Tibial artery (tissue), 4 donors: ENCODE measurements around the gene CNNM3.

Source experiments
- DNase-seq, 2 donors: peaks; one replicate each; pipeline ENCODE4 v3.0.0-alpha.2; 2019
- H3K27ac ChIP-seq, 2 donors: fragments of 200-600 bp; sonication (generic) in 1 of 2; 1 replicate in 1 of 2; 2 replicates in 1 of 2; pipeline ENCODE4 v1.5.1; 2018 to 2019; ENCODE audit warnings: mild to moderate bottlenecking in 1 of 2
- H3K27me3 ChIP-seq, 2 donors: fragments of 200-600 bp; sonication (generic) in 1 of 2; one replicate each; pipeline versions ENCODE4 v1.5.1 to v1.6.0; 2016 to 2019
- H3K36me3 ChIP-seq, 3 donors: fragments of 200-600 bp; sonication (generic) in 2 of 3; one replicate each; pipeline ENCODE4 v1.5.1; 2016 to 2019; ENCODE audit warnings: mild to moderate bottlenecking in 2 of 3
- H3K4me1 ChIP-seq, 4 donors: fragments of 200-600 bp; sonication (generic) in 2 of 4; 1 replicate in 3 of 4; 2 replicates in 1 of 4; pipeline ENCODE4 v1.5.1; 2016 to 2019
- H3K4me3 ChIP-seq, 2 donors: fragments of 200-600 bp; sonication (generic) in 1 of 2; 1 replicate in 1 of 2; 2 replicates in 1 of 2; pipeline ENCODE4 v1.5.1; 2018 to 2019; ENCODE audit warnings: mild to moderate bottlenecking in 2 of 2
- H3K9me3 ChIP-seq, 3 donors: fragments of 200-600 bp; sonication (generic) in 1 of 3; one replicate each; pipeline ENCODE4 v1.5.1; 2016 to 2019
- CTCF ChIP-seq, 2 experiments: fragments of 200-600 bp in 1 of 2; fragments of 450-650 bp in 1 of 2; IDR thresholded peaks; one replicate each; pipeline ENCODE4 v1.5.1; 2017 to 2019; ENCODE audit warnings: antibody characterized with exemption in 2 of 2, mild to moderate bottlenecking in 1 of 2, moderate library complexity in 1 of 2
- intact Hi-C: fragments of 100-400 bp; cut with DNase I; formaldehyde crosslinking; loops from one replicate; pipeline ENCODE4 v1.15.0; 2023; ENCODE audit warnings: low total_unique reads

The CNNM3 gene

GRCh38 chr2:96842600-96842999 lies 26.5 kb downstream of the CNNM3 start:
- H3K36me3 ChIP-seq: peaks cover 0 to 55% (median 28%) of the 10 kb centered on the region in 3 donors
- no peaks in the 10 kb centered on the region for H3K9me3 ChIP-seq
- intact Hi-C loops: no loop called here
- no peak for TF ChIP-seq CTCF (IDR thresholded peaks at IDR 0.05)
- peaks cover 0 to 11% (median 2%) of the 10 kb centered on the region in 4 donors for H3K4me1 ChIP-seq
- no peaks in the 10 kb centered on the region for H3K27me3 ChIP-seq
- DNase-seq: no peak
- no peak overlapping the region for H3K27ac ChIP-seq
- no peak overlapping the region for H3K4me3 ChIP-seq

DNA sequence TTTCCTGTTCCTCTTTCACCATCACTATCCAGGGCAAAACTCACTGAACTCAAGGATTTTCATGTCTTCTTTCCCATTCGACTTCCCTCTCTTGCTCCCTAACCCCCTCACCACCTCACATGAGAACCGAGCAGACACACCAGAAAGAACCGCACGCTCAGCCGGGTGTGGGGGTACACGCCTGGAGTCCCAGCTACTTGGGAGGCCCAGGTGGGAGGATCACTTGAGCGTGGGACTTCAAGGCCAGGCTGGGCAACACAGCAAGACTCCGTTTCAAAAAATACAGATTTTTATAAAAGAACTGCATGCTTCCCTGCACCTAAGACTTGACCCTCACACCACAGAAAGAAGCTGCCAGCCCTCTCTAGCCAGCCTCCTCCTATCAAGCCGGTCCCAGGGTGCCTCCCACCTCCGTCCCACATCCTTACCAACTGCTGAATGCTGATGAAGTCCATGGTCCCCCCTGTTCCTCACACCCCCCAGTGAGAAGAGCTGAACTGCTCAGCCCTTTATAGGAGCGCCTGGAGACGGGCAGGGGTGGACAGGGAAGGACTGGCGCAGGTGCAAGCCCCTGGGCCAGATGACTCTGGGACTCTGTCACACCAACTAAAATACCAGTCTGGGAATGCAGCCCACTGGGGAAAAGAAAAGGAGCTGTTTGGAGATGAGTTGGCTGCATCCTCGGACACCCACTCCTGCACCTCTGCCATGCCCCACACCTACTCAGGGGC lies 27.6 kb downstream of the CNNM3 start, which contains the start of gene ANKRD23:
ANKRD23 (minus strand) TSS at position 484 of the 731 bp plus-strand sequence; CDS start at position 455, 29 bp downstream.
- Histone ChIP-seq H3K27me3 (no peaks in the 10 kb centered on the region), H3K9me3 (no peaks in the 10 kb centered on the region), H3K36me3 (peaks cover 6 to 58% (median 30%) of the 10 kb centered on the region in 3 donors), H3K4me1 (peaks cover 0 to 11% (median 2%) of the 10 kb centered on the region in 4 donors), H3K27ac (no peak within 1 kb of the TSS), H3K4me3 (no peak within 1 kb of the TSS)
- intact Hi-C loops: no loop called here
- no peak for TF ChIP-seq CTCF (IDR thresholded peaks at IDR 0.05)
- DNase-seq: no peak

GRCh38 chr2:96844405-96844808 lies 28.3 kb downstream of the CNNM3 start:
- no peak overlapping the region for H3K27ac ChIP-seq
- H3K4me1 ChIP-seq: peaks cover 0 to 5% (median 1%) of the 10 kb centered on the region in 4 donors
- intact Hi-C loops: no loop called here
- no peak overlapping the region for H3K4me3 ChIP-seq
- DNase-seq: no peak
- H3K27me3 ChIP-seq: no peaks in the 10 kb centered on the region
- no peaks in the 10 kb centered on the region for H3K9me3 ChIP-seq
- peaks cover 6 to 65% (median 35%) of the 10 kb centered on the region in 3 donors for H3K36me3 ChIP-seq
- no peak for TF ChIP-seq CTCF (IDR thresholded peaks at IDR 0.05)

GRCh38 chr2:96846825-96847224 lies 30.8 kb downstream of the CNNM3 start:
- intact Hi-C loops: no loop called here
- TF ChIP-seq CTCF (IDR thresholded peaks at IDR 0.05): no peak
- peaks cover 25 to 66% (median 56%) of the 10 kb centered on the region in 3 donors for H3K36me3 ChIP-seq
- no peak for DNase-seq
- H3K27me3 ChIP-seq: no peaks in the 10 kb centered on the region
- no peaks in the 10 kb centered on the region for H3K4me1 ChIP-seq
- no peak overlapping the region for H3K4me3 ChIP-seq
- H3K9me3 ChIP-seq: no peaks in the 10 kb centered on the region
- no peak overlapping the region for H3K27ac ChIP-seq

DNA sequence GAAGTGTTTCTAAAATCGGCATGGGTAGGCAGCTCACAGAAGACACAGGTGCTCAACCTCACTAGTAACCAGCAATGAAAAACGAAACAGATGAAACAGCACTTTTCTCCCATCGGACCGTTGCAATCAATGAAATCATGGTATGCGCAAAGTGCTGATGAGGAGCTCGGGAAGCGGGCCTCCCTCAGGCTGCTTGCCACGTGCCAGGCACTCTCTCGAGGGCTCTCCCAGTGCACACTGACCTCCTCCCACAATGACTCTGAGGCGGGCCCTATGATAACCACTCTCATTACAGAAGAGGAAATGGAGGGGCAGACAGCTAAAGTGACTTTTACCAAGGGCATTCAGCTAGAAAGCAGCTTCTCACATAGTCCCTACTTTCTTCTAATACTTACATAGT lies 31.5 kb downstream of the CNNM3 start:
- intact Hi-C loops: no loop called here
- H3K4me1 ChIP-seq: no peaks in the 10 kb centered on the region
- H3K36me3 ChIP-seq: peaks cover 27 to 70% (median 59%) of the 10 kb centered on the region in 3 donors
- H3K27ac ChIP-seq: no peak overlapping the region
- no peaks in the 10 kb centered on the region for H3K9me3 ChIP-seq
- no peak for DNase-seq
- no peak overlapping the region for H3K4me3 ChIP-seq
- no peak for TF ChIP-seq CTCF (IDR thresholded peaks at IDR 0.05)
- no peaks in the 10 kb centered on the region for H3K27me3 ChIP-seq
